HG02588 (cell line): Measurements from ENCODE around the gene CDH15.

Experiments
- ATAC-seq: cut with Tn5 transposase; IDR thresholded peaks from one replicate; pipeline ENCODE4 v1.9.1; 2021; ENCODE audit warnings: mild to moderate bottlenecking, moderate library complexity; ENCODE audit not compliant: unreplicated experiment

The CDH15 gene

GRCh38 chr16:89171216-89172170 lies at the start of gene CDH15:
TSS of gene CDH15 (plus strand) at chr16:89171748. CDS start at chr16:89171832, 84 bp downstream.
- ATAC-seq: peak; percentile 79

- no peak for ATAC-seq
Observed at GRCh38 chr16:89122322-89122851, 49.2 kb upstream of the CDH15 start.

DNA sequence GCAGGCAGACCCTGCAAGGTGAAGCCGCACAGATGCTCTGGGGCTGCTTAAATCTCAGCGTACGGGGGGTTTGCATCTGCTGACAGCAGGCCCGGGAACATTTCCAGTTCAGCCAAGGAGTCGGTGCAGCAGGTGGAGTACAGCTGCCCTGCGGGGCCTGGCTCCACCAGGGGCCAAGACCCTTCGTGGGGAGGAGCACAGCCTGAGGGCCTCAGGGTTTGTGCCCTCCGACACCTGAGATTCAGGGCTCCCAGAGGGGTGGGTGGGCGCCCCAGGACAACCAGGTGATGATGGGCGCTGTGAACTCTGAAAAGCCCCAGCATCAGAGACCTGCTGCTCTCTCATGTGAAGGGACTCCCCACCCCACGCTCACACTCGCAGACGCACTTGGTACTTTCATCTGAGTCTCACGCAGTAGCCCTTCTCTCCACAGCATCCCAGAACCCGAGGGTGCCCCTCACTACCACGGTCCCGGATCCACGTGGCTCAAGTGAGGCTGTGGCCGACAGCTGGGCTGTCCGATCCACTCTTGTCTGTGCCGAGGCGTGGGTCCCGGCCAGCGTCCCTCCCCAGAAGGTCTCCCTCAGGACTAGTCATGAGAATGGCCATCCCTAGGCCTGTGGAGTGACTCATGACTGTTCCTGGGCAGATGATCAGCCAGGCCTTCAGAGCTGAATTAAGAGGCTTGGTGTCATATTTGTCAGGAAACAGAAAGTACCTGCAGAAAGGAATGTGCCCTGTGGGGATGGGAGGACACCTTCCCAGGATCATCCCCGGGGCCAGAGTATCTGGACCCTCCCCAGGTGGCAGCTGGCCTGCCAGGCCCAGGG lies 48.3 kb upstream of the CDH15 start:
- ATAC-seq: no peak

DNA sequence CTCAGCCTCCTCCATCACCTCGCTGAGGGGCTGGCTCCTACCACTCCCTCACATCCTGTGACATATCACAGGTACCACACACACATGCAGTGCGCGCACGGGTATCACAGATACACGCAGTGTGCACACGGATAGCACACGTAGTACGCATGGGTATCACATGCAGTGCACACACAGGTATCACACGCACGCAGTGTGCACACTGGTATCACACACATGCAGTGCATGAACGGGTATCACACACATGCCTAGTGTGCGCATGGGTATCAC lies 47.8 kb upstream of the CDH15 start:
- no peak for ATAC-seq

GRCh38 chr16:89129378-89129777 lies 42.2 kb upstream of the CDH15 start:
- ATAC-seq: no peak

- ATAC-seq: no peak
Observed at GRCh38 chr16:89130448-89130847, 41.1 kb upstream of the CDH15 start.

- ATAC-seq: no peak
Observed at GRCh38 chr16:89131783-89132182, 39.8 kb upstream of the CDH15 start.

GRCh38 chr16:89132194-89133005 lies 39.1 kb upstream of the CDH15 start:
- no peak for ATAC-seq

DNA sequence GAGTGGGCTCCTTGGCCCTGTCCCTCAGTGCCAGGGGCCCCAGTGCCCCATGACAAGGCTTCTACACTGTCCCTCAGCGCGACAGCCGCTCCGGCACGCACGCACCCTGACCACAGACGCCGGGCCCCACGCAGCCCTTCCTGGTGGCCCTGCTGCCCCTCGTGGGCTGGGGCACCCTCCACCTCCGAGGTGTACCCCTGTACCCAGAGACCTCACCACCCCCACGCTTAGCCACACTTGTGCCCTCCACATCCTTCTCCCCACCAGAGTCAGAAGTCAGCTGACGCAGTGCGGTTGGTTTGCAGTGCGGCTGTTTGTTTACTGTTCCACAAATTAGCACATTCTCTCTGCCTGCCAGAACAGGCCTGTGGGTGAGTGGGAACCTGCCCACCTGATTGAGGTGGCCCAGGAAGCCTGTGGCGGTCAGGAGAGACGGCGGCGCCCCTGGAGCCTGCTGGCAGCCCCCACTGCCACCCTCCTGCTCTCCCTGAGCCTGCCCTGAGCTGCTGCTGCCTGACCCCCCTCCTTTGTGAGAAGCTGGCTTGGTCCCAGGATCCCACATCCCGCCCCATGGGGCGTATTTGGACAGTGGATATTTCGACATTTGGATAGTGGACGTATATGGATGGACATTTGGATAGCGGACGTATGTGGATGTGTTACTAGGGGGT lies 38.0 kb upstream of the CDH15 start:
- no peak for ATAC-seq

DNA sequence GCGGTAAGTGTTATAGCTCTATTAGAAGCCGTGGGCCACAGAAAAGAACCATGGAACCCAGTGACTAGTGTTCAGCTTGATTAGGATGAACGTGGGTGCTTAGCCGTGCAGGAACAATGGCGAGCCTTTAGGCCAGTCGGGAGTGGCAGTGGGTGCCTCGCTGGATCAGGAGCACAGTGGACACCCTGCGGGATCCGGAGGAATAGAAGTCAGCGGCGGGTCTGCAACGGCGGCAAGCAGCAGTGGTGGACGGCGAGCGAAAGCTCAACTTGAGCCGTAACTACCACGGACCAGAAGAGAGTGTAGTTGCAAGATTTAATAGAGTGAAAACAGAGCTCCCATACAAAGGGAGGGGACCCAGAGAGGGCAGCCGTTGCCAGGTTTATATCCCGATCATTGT lies 37.3 kb upstream of the CDH15 start:
- no peak for ATAC-seq

DNA sequence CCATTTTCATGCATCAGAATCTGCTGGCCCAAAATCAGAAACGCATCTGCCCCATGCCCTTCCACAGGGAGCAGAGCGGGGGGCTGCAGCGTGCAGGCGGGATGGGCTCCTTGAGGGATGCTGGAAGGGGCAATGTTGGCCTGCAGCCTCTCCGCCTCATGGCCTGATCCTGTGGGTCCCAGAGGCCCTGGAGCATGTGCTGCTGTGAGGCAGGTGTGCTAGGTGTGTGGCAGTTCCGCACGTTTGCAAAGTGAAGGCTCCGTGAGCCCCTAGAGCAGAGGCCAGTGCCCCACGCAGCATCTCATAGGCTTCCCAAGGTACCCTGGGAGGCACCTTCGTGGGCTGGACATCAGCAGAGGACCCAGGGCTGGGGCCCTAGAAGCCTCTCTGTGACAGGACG lies 36.4 kb upstream of the CDH15 start:
- ATAC-seq: no peak

- no peak for ATAC-seq
Observed at GRCh38 chr16:89135971-89136765, 35.4 kb upstream of the CDH15 start.

DNA sequence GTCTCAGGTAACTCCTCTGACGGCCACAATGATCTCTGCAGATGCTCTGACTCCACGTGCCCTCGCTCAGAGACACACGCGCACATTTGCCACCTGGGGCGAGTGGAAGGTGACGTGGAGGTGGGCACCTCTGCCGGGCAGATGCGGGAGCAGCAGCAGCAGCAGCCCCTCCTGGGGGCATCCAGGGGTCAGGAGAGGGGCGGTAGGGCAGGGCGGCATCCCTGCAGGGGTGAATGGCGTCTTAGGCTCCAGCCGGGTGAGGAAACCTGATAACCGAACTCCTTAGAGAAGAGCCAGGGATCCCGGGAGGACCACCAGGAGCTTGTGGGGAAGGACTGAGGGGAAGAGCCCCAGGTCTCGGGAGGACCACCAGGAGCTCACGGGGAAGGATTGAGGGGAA lies 34.6 kb upstream of the CDH15 start:
- no peak for ATAC-seq

DNA sequence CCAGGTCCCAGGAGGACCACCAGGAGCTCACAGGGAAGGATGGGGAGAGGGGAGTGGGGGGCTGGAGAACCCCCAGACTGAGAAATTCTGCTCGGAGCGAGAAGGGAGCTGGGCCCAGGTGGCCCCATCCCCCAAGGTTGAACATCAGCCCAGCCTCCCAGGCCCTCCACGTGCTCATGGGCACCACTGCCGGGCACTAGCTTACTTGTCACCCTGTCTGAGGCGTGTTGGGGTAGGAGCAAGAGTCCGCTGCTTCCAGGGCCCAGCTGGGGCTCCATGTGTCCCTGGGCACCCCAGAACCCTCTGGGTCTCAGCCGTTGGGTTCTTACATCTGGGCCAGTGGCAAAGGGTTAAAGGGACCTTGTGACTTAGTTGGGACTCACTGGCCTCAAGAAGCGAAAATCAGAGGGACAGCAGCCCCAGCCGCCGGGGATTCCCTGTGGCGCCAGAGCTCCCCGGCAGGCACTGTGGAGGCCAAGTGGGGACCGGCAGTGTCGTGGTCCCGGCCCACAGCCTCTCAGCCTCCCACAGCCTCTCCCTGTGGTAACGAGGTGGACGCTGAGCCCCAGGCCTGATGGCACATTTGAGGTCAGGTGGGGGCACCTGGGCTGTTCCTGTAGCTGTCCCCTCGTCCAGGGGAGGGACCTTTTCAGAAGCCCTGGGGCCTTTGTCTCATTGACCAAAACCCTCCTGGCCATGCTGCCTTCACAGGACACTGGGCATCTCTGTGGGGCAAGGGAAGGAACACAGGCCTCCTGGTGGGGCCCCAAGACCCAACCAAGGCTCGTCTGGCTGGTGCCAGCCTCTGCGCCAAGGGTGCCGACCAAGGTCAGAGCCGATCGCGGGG lies 33.7 kb upstream of the CDH15 start:
- ATAC-seq: no peak

DNA sequence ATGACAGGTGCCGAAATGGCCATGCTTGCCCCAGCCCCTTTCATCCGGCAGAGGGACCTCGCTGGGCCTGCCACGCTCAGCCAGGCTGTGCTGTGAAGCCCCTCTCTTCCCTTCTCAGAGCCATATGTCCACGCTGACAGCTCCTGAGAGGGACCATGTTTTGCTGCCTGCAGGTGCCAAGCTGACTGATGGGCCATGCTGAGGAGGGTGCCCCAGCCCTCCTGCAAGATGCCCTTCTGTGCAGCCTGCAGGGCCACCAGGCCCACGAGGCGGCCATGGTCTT lies 33.1 kb upstream of the CDH15 start:
- no peak for ATAC-seq

- ATAC-seq: no peak
Observed at GRCh38 chr16:89138843-89139520, 32.6 kb upstream of the CDH15 start.

GRCh38 chr16:89139907-89140361 lies 31.6 kb upstream of the CDH15 start:
- ATAC-seq: no peak

DNA sequence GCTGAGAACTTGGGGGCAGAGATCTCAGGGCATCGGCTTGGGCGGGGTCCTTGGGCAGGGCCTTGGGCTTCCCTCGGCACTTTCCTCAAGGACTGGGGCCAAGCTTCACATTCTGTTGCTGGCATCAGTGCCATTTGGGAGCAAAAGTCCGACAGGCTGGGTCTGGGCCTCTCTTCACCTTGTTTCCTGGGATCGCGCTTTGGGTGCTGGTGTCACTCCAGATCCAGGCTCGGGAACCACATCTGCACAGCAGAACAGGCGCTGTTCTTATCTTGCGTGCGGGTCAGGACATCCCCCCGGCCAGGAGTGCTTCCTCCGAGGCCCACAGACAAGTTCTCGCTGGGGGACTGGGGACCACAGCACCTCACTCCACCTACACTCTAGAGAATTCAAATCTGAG lies 31.1 kb upstream of the CDH15 start:
- ATAC-seq: no peak
